HG02852 (cell line): ENCODE results near the gene MAP4.
"Not testable (repeated sequence)": the region's sequence is repeated elsewhere in the genome, so short reads cannot be mapped to it uniquely, and the experiment has no call there.

ENCODE experiments used
- ATAC-seq: cut with Tn5 transposase; IDR thresholded peaks from one replicate; pipeline ENCODE4 v1.9.1; 2021; ENCODE audit warnings: mild to moderate bottlenecking, moderate library complexity; ENCODE audit not compliant: unreplicated experiment

The MAP4 gene

DNA sequence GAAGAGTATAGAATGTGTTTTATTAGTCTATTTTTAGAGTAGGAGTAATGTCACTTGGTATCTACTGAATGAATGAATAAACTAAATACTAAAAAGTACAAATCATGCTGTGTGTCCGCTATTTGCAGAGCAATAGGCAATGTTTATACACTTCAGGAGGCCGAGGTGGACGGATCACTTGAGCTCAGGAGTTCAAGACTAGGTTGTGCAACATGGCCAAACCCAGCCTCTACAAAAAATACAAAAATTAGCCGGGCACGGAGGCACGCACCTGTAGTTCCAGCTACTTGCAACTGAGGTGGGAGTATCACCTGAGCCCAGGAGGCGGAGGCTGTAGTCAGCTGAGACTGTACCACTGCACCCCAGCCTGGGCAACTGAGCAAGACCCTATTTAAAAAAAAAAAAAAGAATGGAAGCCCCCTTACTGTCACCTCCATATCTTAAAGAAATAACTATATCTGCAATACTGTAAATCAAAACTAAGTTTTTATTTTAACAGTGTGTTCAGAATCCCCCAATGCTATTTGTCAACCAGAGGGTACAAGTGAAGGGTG lies 114.9 kb downstream of the MAP4 start:
- ATAC-seq: no peak

DNA sequence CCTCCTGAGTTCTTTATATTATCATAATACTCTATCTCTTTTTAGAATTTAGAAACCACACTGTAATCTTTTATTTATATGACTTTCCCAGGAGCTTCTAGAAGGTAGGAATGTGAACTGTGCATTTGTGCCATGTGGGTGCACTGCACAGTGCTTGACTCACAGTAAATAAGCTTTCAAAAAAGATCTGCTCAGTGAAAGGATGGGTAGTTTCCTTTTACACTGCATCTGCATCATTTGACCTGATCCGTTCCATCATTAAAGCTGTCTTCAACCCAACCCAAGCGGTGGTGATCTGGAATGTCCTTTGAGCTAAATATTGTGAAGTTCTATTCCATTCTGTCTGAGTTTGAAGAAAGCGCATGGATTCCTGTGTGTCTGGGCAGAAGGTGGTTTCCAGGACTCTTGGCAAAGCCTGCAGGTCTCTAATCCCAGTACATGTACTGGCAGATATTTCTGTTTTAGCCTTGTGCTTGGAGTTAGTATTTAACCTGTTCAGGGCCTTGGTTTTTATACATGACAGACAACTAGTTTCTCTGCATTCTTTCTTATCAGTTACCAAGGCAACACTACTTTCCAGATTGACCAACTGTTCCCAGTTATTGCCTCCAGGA lies 116.6 kb downstream of the MAP4 start:
- ATAC-seq: no peak

DNA sequence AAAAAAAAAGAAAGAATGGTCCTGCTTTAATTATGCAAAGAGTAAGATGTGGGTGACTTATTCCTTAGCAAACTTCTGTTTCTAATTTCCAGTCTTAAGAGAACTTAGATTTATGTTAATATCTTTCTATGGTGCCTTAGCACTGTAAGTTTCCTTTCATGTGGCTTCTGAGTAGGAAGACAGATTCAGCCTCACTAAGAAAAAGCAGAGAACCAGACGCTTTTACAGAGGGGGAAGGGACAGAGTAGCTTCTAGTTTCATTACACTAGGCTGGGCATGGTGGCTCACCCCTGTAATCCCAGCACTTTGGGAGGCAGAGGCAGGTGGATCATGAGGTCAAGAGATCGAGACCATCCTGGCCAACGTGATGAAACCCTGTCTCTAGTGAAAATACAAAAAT lies 118.3 kb downstream of the MAP4 start:
- no peak for ATAC-seq

DNA sequence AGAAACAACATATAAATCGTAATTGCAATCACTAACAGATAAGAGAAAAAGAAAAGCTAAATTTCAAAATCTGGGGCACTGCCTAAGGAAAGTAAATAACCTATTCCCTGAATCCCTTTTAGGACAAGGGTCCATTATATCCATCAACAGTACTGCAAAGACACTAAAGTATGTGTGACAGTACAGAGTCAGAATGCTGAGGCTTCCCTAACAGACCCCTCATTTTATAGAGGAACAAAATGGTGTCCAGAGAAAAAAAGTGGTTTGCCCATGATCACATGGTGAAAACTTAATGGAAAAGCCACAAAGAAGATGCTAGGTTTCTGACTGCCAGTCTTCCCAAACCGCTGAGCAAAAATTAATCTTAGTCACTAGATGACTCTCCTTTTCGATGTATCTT lies 119.5 kb downstream of the MAP4 start:
- no peak for ATAC-seq

DNA sequence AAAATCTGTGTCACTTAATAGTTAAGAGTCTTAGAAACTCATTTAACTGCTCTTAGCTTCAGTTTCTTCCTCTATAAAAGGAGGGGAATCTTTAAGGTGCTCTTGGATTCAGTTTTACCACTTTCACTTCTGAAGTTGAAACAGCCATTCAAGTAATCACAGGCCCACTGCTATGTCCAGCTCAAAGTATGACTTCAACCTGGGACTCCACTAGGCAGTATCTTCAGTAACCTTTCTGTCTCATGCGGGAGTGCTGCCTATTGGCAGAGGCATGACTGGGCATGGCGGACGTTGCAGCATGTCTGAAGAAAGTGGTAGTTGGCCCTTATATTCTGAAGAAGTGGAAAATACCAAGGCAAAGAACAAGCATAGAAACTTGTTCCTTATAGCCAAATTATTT lies 121.0 kb downstream of the MAP4 start:
- no peak for ATAC-seq

DNA sequence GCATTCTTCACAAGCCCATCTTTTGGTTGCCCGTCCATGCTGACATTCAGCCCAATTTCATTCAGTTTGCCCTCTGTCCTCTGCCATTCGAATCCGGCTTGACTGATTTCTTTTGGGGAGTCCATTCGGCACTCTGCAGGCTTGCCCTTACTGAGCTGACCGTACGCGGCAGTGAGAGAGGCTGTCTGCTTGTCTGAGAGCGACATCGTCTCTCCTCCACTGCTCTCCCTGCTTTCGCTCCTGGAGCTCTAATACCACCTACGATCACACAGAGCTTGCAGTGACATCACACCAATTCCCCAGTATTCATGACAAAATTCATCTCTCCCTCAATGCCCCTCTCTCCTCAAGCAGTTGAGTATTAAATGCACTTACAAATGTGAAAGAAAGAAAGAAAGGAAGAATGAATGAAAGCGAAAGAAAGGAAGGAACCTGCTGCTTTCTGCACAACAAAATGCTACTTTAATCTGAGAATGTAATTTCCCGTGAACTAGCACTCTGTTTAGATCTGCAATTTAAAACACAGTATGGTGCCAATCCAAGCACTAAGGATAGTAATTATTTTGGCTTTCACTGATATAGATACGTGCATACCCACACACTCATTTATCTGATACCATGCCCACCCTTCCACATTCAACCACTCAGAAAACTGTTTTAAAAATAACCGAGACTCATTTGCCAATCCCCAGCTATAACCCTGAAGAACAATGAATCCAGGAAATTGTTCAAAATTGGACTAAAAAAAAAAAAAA lies 123.8 kb downstream of the MAP4 start:
- no peak for ATAC-seq

DNA sequence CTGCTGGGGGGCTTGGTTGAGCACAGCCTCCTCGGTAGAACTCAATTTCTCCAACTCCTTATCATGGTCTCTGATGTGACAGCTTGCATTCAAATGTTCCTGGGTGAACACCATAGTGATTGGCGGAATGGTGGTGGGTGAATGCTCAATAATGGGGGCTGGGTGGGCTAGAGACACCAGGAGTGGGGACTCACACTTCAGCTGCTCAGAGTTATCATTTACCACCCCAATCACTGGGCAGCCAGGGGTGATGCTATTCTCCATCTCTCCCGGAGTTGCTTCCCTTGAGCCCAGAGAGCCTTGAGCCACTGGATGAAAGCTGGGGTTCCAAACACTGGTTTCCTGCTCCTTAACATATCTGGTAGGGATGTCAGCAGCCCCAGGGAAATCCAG lies 124.6 kb downstream of the MAP4 start:
- no peak for ATAC-seq

DNA sequence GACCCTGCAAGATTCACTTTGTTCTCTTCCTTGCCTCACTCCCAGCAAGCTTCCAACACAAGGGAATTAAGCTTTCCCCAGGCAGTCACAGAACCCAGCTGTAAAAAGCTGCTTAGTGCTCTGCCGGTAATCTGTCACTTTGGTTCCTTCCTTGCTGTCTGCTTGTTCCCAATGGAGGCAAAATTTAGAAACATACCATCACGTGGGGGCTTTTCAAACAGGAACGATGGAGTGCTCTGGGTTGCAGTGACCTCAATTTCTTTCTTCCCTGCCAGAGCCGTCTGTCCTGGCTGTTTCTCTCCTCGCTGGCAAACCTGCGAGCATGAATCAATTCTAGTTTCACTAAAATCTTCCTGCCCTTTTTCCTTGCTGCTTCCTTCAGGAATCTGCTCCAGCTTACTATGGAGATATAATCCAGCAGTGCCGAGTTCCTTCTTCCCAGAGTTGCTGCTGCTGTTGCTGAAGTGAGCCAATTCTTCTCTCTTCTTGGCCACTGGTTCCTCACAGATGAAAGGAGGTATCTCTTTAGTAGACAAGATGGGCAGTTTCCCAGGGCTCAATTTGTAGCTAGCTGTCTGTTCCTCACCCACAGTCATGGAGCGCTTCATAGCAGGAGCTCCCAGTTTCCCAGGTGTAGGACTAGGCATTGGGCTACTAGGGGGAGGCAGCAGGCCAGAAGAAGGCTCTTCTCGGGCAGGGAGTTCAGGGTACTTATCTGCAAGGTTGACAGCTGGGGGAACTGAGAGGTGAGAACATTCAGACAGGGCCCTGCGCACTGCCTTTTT lies 125.2 kb downstream of the MAP4 start:
- ATAC-seq: no peak

DNA sequence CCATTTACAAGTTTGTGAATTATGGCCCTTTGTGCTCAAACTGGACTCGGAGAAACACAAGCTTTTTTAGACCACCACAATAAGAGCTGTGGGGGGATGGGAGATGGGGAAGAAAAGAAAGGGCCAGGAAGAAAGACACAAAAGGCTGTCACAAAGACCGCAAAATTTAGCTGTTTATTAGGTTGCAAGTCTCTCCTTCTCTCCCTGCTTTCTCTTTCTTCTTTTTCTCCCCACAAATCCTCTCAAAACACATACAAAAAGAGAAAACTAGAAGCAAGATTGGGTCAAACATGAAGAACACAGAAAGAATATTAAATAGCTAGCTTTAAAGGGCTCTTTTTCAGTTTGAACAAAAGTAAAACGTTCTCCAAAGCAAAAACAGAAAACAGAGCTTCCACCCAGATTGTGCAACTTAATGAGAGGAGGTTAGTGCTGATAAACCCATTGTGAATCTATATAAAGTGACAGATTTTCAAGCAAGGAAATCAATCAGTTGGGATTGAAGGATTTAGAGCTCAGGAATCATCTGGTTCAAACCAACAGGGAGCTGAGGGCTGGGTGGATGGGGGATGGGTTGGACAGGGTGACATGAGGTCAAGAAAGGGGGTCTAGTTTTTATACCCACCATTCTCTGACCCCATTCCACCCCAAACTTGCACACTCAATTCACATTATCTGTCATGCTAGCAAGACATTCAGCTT lies 125.9 kb downstream of the MAP4 start:
- no peak for ATAC-seq

DNA sequence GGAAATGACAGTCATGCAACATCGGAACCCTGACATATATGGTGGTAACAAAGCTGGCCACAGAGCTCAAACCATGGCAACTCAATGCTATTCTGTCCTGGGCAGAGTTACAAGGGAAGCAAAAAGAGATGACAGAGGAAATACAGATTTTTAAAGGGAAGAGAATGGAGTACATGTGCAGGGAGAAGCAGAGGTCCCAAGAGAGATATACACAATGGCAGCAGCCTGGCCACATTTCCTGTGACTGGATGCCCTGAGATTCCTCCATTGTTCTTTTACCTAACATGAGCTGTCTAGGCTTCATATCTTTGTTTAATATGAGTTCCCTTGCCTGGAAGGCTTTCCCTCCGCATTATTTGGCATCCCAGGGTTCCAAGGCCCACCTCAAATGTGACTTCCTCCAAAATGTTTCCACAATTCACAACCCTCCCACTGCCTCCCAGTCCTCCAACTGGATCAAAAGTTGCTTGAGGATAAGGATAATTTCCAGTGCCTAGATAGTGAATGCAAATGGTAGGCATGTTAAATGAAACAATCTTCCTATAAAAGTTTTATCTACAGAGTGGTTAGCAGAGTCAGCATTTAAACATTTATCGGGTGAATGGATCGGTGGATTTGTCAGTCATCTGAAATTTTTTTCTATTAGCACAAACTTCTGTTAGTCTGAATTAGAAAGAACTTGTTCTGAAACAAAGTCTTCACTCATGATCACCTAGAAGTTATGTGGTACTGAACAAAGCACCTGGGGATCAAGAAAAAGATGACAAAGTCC lies 127.0 kb downstream of the MAP4 start:
- ATAC-seq: no peak

DNA sequence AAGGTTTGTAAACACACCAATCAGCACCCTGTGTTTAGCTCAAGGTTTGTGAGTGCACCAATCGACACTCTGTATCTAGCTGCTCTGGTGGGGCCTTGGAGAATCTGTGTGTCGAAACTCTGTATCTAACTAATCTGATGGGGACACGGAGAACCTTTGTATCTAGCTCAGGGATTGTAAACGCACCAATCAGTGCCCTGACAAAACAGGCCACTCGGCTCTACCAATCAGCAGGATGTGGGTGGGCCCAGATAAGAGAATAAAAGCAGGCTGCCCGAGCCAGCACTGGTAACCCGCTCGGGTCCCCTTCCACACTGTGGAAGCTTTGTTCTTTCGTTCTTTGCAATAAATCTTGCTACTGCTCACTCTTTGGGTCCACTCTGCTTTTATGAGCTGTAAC lies 128.2 kb downstream of the MAP4 start:
- not testable (repeated sequence) for ATAC-seq

DNA sequence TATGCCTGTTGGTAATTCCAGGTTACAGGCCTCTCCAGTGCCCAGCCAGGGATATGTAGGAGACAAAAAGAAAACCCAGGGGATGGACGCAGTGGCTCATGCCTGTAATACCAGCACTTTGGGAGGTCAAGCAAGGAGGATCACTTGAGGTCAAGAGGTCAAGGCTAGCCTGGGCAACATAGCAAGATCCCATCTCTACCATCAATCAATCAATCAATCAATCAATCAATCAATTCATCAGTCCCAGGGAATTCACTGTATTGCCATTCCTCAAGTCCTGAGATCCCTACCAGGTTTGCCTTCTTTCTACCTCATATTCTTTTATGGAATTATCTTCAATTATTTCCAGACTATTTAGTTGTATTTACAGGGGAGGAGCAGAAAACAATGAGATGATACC lies 131.0 kb downstream of the MAP4 start:
- ATAC-seq: no peak

DNA sequence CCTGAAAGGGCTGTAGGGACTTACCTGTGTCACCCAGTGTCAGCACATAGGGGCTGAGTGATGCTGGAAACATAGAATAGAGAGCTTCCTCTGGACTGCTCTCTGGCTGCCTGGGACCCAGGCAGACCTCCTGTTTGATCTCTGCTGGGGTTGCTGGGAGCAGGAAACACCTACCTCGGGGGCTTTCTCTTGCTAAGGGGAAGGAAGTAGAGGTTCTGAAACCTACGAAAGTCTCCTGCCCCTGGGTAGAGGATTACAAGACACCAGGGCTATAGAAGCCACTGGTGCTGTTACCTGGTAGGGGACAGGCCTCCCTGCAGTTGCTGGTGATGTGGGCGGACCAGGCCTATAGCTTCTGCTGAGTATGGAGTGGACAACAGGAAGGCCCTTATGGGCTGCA lies 131.6 kb downstream of the MAP4 start:
- no peak for ATAC-seq

DNA sequence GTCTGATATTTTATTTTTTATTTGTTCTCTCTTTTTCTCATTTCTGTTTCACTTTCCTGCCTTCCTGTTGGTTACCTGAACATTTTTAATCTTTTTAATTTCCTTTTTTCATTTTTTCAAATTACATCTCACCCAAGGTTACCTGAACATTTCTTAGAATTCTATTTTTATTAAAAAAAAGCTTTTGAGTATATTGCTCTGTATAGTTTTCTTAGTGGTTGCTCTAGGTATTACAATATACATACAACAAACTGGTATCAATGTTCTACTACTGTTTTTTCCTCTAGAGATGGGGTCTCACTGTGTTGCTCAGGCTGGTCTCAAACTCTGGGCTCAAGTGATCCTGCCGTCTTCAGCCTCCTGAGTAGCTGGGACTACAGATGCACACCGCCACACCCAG lies 133.9 kb downstream of the MAP4 start:
- ATAC-seq: no peak

DNA sequence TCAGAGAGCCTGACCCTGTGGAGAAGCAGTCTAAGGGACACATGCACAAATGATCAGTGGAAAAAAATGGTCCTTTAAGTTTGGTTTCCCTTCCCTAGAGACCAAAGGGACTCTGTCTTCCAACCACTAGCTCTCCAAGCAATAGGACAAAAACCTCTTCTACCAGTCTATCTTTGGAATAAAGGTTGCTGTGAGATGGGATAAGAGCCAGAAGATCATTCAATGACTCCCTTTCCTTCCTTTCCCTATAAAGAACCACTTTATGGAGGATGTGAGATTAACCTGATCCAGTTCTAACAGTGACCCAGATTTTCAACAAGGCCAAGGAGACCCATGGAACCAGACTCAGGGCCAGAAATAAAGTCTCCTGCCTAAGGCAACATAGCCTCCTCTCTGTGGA lies 138.5 kb downstream of the MAP4 start:
- no peak for ATAC-seq

DNA sequence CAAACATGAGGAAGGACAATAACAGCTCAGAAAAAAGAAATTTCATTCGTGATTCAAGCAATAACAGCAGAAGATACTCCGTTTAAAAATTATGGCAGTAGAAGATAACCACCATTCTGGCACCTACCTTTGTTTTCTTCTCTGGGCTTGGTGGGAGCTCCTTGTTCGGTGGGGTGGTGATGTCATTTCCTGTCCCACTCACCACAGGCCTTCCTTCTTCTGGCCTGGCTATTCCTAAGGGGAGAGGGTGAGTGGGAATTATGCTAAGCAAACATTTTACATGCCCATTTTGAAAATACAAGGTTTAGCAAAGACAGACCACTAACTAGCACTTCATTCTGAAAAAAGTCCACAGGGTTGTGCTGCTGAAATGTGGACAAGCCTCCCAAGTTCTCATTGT lies 138.9 kb downstream of the MAP4 start:
- no peak for ATAC-seq

DNA sequence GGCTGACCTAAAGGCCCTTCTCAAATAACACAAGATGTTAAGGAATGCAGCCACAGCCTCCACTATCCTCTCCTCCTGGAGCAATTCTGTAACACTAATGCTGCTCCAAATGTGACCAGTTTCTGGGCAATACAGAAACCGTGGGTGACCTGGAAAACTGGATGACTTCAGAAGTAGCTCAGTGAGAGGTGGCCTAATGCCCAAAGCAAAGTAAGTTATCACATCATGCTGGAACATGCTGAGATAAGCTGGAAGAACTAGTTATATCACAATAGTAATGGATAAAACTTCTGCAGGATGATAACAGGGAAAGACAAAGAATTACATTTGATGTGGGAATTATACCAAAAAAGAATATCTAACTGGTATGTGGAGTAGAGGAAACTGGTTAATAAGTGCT lies 141.3 kb downstream of the MAP4 start:
- ATAC-seq: no peak

DNA sequence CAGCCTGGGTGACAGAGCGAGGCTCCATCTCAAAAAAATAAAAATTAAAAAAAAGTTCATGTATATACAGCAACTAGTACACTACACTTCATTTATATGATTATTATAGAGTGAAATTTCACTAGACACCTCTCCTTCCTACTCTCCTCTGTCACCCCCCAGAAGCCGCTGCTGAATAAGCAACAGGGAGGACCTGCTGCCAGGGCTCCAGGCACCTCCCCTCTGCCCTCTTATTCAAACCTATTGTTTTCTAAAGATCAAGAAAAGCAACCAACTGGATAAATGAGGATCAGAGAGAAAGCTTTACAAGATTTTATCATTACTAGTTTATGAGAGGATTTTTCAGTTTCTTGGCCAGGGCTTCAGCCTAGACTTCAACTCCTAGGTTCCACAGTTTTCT lies 141.8 kb downstream of the MAP4 start:
- ATAC-seq: no peak

DNA sequence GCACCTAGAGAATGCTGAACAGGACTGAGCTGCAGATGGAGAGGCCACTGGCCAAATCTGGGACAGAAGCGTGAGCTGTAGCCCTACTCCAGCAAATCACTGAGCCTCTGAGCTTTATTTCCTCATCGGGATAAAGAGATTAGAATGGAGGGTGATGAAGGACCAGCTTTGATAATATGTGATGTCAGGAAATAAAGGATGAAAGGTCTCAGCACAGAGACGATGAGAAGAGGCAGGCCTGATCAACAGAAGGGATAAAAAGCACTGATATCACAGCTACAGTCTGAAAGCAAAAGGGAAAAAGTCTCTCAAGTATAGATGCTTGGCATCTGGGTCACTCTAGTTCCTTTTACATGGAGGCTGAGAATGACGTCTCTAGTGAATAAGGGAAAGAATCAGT lies 143.3 kb downstream of the MAP4 start:
- ATAC-seq: no peak

DNA sequence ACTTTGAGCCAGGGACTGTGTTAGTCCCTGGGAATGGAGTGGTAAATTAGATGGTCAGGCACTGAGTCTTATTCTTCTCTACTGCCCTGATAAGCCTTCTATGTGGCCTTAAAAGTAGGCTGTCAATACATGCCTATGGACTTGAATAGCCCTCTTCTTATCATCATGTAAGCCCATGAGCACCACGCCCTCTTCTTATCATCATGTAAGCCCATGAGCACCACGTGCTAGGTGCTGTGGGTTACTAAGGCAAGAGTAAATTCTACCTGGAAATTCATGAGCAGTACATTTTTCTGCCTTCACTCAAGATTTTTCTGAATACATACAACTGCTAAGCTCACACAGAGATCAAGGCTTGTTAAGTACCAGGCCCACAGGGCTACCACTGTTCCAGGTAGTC lies 144.8 kb downstream of the MAP4 start:
- no peak for ATAC-seq
